KOPT-K1 (cell line): ENCODE results near the gene GOLGA8O.
"Not testable (repeated sequence)": the region's sequence is repeated elsewhere in the genome, so short reads cannot be mapped to it uniquely, and the experiment has no call there.

Experiments used
- H3K27ac ChIP-seq: fragments of 200-600 bp; sonication (generic); 2 replicates; pipeline ENCODE4 v1.5.1; 2016; ENCODE audit warnings: antibody characterized with exemption, mild to moderate bottlenecking, low read depth, low read length; ENCODE audit not compliant: poor library complexity, severe bottlenecking
- H3K36me3 ChIP-seq: fragments of 200-600 bp; sonication (generic); 2 replicates; pipeline ENCODE4 v1.5.1; 2017; ENCODE audit warnings: antibody characterized with exemption, mild to moderate bottlenecking, low read length, moderate library complexity; ENCODE audit not compliant: insufficient read depth
- H3K9me3 ChIP-seq: fragments of 200-600 bp; sonication (generic); 2 replicates; pipeline ENCODE4 v1.5.1; 2017; ENCODE audit warnings: antibody characterized with exemption, low read length, mild to moderate bottlenecking; ENCODE audit not compliant: insufficient read depth, poor library complexity, severe bottlenecking

The GOLGA8O gene

DNA sequence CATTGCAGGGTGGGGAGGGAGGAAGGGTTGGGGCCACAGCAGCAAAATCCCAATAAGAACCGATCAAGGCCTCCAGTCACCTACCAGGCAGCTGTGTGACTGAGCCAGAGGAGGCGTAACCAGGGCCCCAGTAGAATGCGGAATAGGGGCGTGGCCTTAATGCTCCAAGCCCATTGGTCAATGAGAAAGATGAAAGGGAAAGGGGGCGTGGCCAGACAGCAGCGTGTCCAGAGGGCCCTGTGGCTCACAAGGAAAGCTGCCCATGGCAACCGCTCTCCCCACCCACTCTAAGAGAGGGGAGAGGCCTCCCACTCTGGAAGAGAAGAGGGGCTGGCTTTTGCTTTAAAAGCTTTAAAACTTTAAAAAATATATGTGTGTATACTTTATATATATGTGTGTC, at the start of gene GOLGA8O:
TSS of gene GOLGA8O (minus strand) at position 101 of the 400 bp plus-strand sequence. CDS start at position 3, 98 bp downstream.
- H3K36me3 ChIP-seq, H3K27ac ChIP-seq, H3K9me3 ChIP-seq: not testable (repeated sequence)

DNA sequence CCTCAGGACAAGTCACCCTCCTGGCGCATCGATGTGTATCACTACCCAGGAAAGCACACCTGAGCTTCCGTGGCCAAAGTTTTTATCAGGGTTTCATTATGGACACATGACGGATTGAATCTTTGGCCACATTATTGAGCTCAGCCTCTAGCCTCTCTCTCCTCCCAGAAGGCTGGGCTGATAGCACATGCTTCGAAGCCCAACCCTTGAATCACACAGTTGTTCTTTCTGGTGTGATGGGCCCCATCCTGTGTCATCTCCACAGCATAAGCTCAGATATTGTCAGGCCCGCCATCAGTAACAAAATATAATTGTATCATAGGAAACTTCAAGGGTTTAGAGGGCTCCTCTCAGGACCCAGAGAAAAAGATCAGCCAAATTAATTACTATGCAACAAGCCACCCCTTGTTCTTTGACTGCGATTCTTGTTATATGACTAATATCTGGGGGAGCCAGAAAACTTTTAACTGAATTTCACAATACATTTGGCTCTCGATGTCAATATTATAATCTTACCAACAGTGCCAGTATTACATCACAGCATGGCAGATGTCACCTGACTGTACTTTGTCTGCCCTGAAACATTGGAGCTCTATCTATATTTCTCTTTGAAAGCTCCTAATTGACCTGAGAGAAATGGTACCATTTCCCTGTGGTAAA, 48.8 kb upstream of the GOLGA8O start:
- not testable (repeated sequence) for H3K36me3 ChIP-seq, H3K9me3 ChIP-seq, H3K27ac ChIP-seq

DNA sequence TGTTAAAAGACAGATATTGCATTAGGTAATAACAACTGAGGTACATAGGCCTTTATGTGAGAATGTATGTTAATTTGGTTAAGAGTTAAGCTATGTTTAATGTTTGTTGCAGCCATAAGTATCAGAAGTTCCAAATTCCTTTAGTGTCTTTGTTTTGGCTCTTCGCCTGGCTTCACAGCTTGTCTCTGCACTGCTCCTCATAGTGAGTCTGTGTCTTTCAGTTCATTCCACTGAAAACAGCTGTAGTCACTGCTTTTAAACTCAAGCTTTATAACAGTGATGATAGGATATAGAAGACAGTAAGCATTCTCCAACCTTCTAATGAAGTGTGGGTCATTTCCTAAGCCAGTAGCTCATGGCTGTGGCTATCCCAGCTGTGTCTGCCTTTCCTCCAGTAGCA, 47.5 kb upstream of the GOLGA8O start:
- not testable (repeated sequence) for H3K9me3 ChIP-seq, H3K36me3 ChIP-seq, H3K27ac ChIP-seq

- H3K9me3 ChIP-seq, H3K36me3 ChIP-seq, H3K27ac ChIP-seq: not testable (repeated sequence)
Measured at GRCh38 chr15:32492768-32493167, 37.3 kb upstream of the GOLGA8O start.

DNA sequence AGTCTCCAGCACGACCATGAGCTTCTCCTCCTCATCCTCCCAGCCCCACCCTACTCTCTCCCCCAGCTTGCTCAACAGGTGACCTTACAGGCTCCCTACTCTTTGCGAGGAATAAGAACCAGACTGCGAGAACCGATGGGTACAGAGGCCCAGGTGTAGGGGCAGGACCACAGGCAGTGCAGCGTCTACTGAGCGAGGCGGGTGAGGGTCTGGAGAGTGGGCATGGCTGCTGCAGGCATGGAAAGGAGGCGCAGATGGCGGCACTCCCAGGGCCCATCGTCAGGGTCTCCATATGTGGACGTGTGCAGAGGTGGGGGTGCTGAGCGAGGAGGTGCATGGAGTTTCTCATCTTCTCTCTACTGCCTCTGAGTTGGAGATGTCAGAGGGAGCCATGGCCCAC, 31.0 kb upstream of the GOLGA8O start:
- not testable (repeated sequence) for H3K27ac ChIP-seq, H3K9me3 ChIP-seq, H3K36me3 ChIP-seq

GRCh38 chr15:32483377-32483776, 27.9 kb upstream of the GOLGA8O start:
- H3K36me3 ChIP-seq, H3K9me3 ChIP-seq: not testable (repeated sequence)

GRCh38 chr15:32481683-32482082, 26.2 kb upstream of the GOLGA8O start:
- not testable (repeated sequence) for H3K36me3 ChIP-seq, H3K9me3 ChIP-seq

More at GRCh38 chr15:32483377-32483776, 27.9 kb upstream of the GOLGA8O start:
- not testable (repeated sequence) for H3K27ac ChIP-seq

DNA sequence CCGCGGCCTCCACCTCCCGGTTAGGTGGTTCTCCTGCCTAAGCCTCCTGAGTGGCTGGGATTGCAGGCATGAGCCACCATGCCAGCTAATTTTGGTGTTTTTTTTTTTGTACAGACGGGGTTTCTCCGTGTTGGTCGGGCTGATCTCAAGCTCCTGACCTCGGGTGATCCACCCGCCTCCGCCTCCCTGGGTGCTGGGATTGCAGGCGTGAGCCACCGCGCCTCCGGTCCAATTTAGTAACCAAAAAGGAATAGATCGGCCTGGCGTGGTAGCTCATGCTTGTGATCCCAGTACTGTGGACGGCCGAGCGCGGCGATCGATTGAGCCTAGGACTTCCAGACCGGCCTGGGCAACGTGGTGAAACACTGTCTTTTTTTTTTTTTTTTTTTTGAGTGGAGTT, 12.6 kb upstream of the GOLGA8O start:
- H3K9me3 ChIP-seq, H3K36me3 ChIP-seq, H3K27ac ChIP-seq: not testable (repeated sequence)

More at GRCh38 chr15:32481683-32482082, 26.2 kb upstream of the GOLGA8O start:
- H3K27ac ChIP-seq = not testable (repeated sequence)

DNA sequence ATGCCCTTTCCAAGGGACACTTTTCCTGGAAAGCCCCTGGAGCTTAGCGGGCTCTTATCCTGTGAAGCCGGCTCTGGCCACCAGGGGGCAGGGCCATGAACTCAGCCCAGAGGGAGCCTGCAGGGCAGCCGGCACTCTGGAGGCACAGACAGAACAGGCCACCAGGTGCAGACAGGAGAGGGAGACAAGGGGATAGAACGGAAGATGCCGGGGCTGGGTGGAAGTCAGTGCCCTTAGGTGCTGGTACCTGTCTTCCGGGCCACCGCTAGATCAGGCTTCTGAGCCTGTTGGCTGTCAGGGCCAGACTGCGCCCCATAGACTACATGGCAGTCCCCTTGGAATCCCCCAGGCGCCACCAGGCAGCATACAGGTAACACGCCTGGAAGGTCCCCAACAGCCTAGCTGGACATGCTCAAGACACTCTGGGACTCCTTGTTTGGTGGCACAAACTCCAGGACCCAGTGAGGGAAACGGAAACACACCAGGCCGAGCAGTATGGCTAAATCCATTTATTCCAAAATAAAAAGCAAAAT, 14.9 kb downstream of the GOLGA8O start:
- H3K9me3 ChIP-seq, H3K36me3 ChIP-seq, H3K27ac ChIP-seq: not testable (repeated sequence)

- not testable (repeated sequence) for H3K9me3 ChIP-seq, H3K27ac ChIP-seq, H3K36me3 ChIP-seq
Measured at GRCh38 chr15:32434102-32434963, 21.1 kb downstream of the GOLGA8O start.

GRCh38 chr15:32427635-32428034, 27.8 kb downstream of the GOLGA8O start:
- H3K27ac ChIP-seq, H3K9me3 ChIP-seq, H3K36me3 ChIP-seq: not testable (repeated sequence)

DNA sequence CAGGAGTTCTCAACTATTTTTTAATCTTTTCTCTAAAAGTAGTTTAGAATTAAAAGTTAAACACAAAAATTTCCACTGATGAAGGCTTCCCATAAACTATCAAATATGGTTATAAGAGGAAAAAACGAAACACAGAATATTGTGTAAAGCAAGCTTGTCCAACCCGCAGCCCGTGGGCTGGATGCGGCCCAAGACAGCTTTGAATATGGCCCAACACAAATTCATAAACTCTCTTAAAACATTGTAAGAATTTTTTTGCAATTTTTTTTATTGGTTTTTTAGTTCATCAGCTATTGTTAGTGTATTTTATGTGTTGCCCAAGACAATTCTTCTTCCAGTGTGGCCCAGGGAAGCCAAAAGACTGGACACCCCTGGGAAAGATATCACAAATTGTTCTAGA, 28.9 kb downstream of the GOLGA8O start:
- H3K27ac ChIP-seq, H3K9me3 ChIP-seq, H3K36me3 ChIP-seq: not testable (repeated sequence)

GRCh38 chr15:32407903-32408302, 47.5 kb downstream of the GOLGA8O start:
- H3K27ac ChIP-seq, H3K36me3 ChIP-seq, H3K9me3 ChIP-seq: not testable (repeated sequence)

GRCh38 chr15:32403192-32403591, 52.2 kb downstream of the GOLGA8O start, which contains the start of gene GOLGA8K:
TSS of gene GOLGA8K (minus strand) at chr15:32403292. CDS start at chr15:32403194, 98 bp downstream.
- not testable (repeated sequence) for H3K9me3 ChIP-seq

DNA sequence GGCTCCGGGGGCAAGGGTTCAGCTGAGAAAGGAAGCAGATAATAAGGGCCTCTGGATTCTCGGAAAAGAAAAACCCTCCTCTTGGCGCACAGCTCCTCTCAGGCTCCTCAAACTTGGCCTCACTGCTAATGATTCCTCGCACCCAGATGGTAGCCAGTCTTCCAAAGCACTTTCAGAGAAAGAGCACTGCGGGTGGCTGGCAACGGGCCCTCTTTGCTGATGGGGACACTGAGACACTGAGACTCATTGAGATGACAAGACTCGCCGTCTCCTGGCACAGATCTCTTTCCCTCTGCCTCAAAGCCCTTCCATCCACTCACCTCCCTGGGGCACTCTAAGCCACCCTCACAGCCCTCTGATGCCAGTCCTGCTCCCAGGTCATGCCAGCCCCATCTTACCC, 58.9 kb downstream of the GOLGA8O start:
- H3K9me3 ChIP-seq, H3K36me3 ChIP-seq, H3K27ac ChIP-seq: not testable (repeated sequence)

More at GRCh38 chr15:32403192-32403591, 52.2 kb downstream of the GOLGA8O start, which contains the start of gene GOLGA8K:
- H3K27ac ChIP-seq, H3K36me3 ChIP-seq: not testable (repeated sequence)
